COR-L47 (cell line): ENCODE results near the gene GMDS.

Source experiments
- DNase-seq: peaks from one replicate; lab custom pipeline; 2025; lab: John Stamatoyannopoulos, UW

GMDS gene

GRCh38 chr6:1940381-1940780 lies 305.0 kb downstream of the GMDS start:
- no peak for DNase-seq

- no peak for DNase-seq
Observed at GRCh38 chr6:1933292-1933691, 312.1 kb downstream of the GMDS start.

GRCh38 chr6:1931817-1932216 lies 313.6 kb downstream of the GMDS start:
- no peak for DNase-seq

- no peak for DNase-seq
Observed at GRCh38 chr6:1930356-1930755, 315.0 kb downstream of the GMDS start.

GRCh38 chr6:1929931-1930330 lies 315.5 kb downstream of the GMDS start:
- DNase-seq: no peak

- no peak for DNase-seq
Observed at GRCh38 chr6:1925743-1926430, 319.5 kb downstream of the GMDS start.

GRCh38 chr6:1923449-1923848 lies 322.0 kb downstream of the GMDS start:
- DNase-seq: no peak

GRCh38 chr6:1917626-1918371 lies 327.6 kb downstream of the GMDS start:
- no peak for DNase-seq

GRCh38 chr6:1916334-1917070 lies 328.9 kb downstream of the GMDS start:
- no peak for DNase-seq

- DNase-seq: no peak
Observed at GRCh38 chr6:1915226-1915625, 330.2 kb downstream of the GMDS start.

- DNase-seq: no peak
Observed at GRCh38 chr6:1913577-1913976, 331.8 kb downstream of the GMDS start.

- DNase-seq: no peak
Observed at GRCh38 chr6:1912731-1913130, 332.7 kb downstream of the GMDS start.

- no peak for DNase-seq
Observed at GRCh38 chr6:1911474-1911873, 333.9 kb downstream of the GMDS start.

GRCh38 chr6:1910621-1911407 lies 334.6 kb downstream of the GMDS start:
- no peak for DNase-seq

- no peak for DNase-seq
Observed at GRCh38 chr6:1908784-1909183, 336.6 kb downstream of the GMDS start.

- no peak for DNase-seq
Observed at GRCh38 chr6:1906609-1907008, 338.8 kb downstream of the GMDS start.

GRCh38 chr6:1906014-1906413 lies 339.4 kb downstream of the GMDS start:
- DNase-seq: no peak

- DNase-seq: no peak
Observed at GRCh38 chr6:1904898-1905297, 340.5 kb downstream of the GMDS start.

GRCh38 chr6:1904466-1904799 lies 341.0 kb downstream of the GMDS start:
- no peak for DNase-seq

GRCh38 chr6:1903780-1904465 lies 341.5 kb downstream of the GMDS start:
- no peak for DNase-seq

GRCh38 chr6:1901556-1901955 lies 343.8 kb downstream of the GMDS start:
- DNase-seq: no peak

- no peak for DNase-seq
Observed at GRCh38 chr6:1896897-1897296, 348.5 kb downstream of the GMDS start.
